ENCODE measurements around the gene MLKL.
"Not testable (repeated sequence)": the region's sequence is repeated elsewhere in the genome, so short reads cannot be mapped to it uniquely, and the experiment has no call there.

DNA sequence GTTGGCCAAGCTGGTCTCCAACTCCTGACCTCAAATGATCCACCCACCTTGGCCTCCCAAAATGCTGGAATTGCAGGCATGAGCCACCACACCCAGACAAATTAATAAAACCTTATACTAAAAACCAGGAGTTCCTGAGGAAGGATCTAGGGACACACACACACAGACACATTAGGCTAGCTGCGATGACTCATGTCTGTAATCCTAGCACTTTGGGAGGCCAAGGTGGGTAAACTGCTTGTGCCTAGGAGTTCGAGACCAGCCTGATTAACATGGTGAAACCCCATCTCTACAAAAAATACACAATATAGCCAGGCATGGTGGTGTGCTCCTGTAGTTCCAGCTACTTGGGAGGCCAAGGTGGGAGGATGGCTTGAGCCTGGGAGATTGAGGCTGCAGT, 47.8 kb downstream of the MLKL start:
- TF ChIP-seq EZH2 (IDR thresholded peaks at IDR 0.05; ENCODE audit: insufficient read depth, poor library complexity, severe bottlenecking); EZH2phosphoT487 (IDR thresholded peaks at IDR 0.05; ENCODE audit: insufficient read depth, low read depth): not testable (repeated sequence)

Measured in GM23248 (cell line).